NB4 (cell line): ENCODE measurements around the gene PHOX2A.

Experiments
- CTCF ChIP-seq: IDR thresholded peaks from one replicate; pipeline ENCODE4 v1.5.1; 2012; ENCODE audit warnings: low read depth, low read length
- MAX ChIP-seq: IDR thresholded peaks from 2 replicates; pipeline ENCODE4 v1.6.1; 2011; ENCODE audit warnings: low read depth, low read length
- MYC ChIP-seq: IDR thresholded peaks from 2 replicates; pipeline ENCODE4 v1.6.1; 2011; ENCODE audit warnings: low read depth, low read length
- POLR2A ChIP-seq: IDR thresholded peaks from 2 replicates; pipeline ENCODE4 v1.6.1; 2011; ENCODE audit warnings: mild to moderate bottlenecking; ENCODE audit not compliant: insufficient read length; ENCODE audit errors: extremely low read depth

- TF ChIP-seq CTCF (no peak), POLR2A (no peak), MYC (no peak), MAX (no peak)
These were observed 54.3 kb downstream of the PHOX2A start for GRCh38 chr11:72189455-72190250.
